HepG2 (cell line): ENCODE results near the gene RASGRP4. TPM values are rescaled to one million over a fixed set of nuclear protein-coding genes. Genes with fewer than 3 reads are reported as not detected.

Source experiments
- ATF4 ChIP-seq, 2 experiments: fragments of 450-650 bp in 1 of 2; sonication (generic) in 1 of 2; formaldehyde crosslinking; IDR thresholded peaks; 2 replicates each; pipeline versions ENCODE4 v1.5.0 to v1.8.0; 2020 to 2022; ENCODE audit warnings: mild to moderate bottlenecking in 1 of 2, missing genetic modification reagents in 1 of 2
- BCL3 ChIP-seq: sonication (generic); formaldehyde crosslinking; IDR thresholded peaks from 2 replicates; pipeline ENCODE4 v1.5.1; 2020; ENCODE audit warnings: mild to moderate bottlenecking, missing genetic modification reagents, moderate library complexity
- BCL6 ChIP-seq: IDR thresholded peaks from 2 replicates; pipeline ENCODE4 v1.6.1; 2016; ENCODE audit warnings: missing genetic modification reagents, missing compliant biosample characterization
- DNMT1 ChIP-seq: sonication (generic); formaldehyde crosslinking; IDR thresholded peaks from 2 replicates; pipeline ENCODE4 v1.5.1; 2020; ENCODE audit warnings: mild to moderate bottlenecking, missing genetic modification reagents
- DR1 ChIP-seq: sonication (generic); formaldehyde crosslinking; IDR thresholded peaks from 2 replicates; pipeline ENCODE4 v1.8.0; 2021; ENCODE audit warnings: mild to moderate bottlenecking, missing genetic modification reagents, inconsistent platforms
- HDAC1 ChIP-seq: sonication (generic); formaldehyde crosslinking; IDR thresholded peaks from 2 replicates; pipeline ENCODE4 v1.5.1; 2020; ENCODE audit warnings: mild to moderate bottlenecking, missing genetic modification reagents
- HES4 ChIP-seq: sonication (generic); formaldehyde crosslinking; IDR thresholded peaks from 2 replicates; pipeline ENCODE4 v1.9.0; 2021; ENCODE audit warnings: mild to moderate bottlenecking, missing genetic modification reagents, borderline replicate concordance
- POLR2AphosphoS2 ChIP-seq: IDR thresholded peaks from 2 replicates; pipeline ENCODE4 v1.6.1; 2011; ENCODE audit warnings: low read depth, low read length, improper control_type of control experiment
- POLR2G ChIP-seq: fragments of 200-400 bp; formaldehyde crosslinking; IDR thresholded peaks from 2 replicates; pipeline ENCODE4 v1.6.1; 2018; ENCODE audit warnings: mild to moderate bottlenecking, low read depth, low read length, moderate library complexity
- SATB2 ChIP-seq: sonication (generic); formaldehyde crosslinking; IDR thresholded peaks from 2 replicates; pipeline ENCODE4 v1.5.0; 2020; ENCODE audit warnings: missing genetic modification reagents
- SNAPC2 ChIP-seq: sonication (generic); formaldehyde crosslinking; IDR thresholded peaks from 2 replicates; pipeline ENCODE4 v1.8.1; 2022; ENCODE audit warnings: mild to moderate bottlenecking, missing genetic modification reagents
- SP2 ChIP-seq: sonication (generic); formaldehyde crosslinking; IDR thresholded peaks from 2 replicates; pipeline ENCODE4 v1.5.1; 2020; ENCODE audit warnings: mild to moderate bottlenecking, missing genetic modification reagents
- WIZ ChIP-seq: sonication (generic); formaldehyde crosslinking; IDR thresholded peaks from 2 replicates; pipeline ENCODE4 v1.5.1; 2020; ENCODE audit warnings: mild to moderate bottlenecking, missing genetic modification reagents
- ZBTB39 ChIP-seq: sonication (generic); formaldehyde crosslinking; IDR thresholded peaks from 2 replicates; pipeline ENCODE4 v1.5.0; 2020; ENCODE audit warnings: missing genetic modification reagents
- ZFP36 ChIP-seq: fragments of 150-350 bp; IDR thresholded peaks from 2 replicates; pipeline ENCODE4 v1.6.1; 2018; ENCODE audit warnings: borderline replicate concordance, low read length, low read depth; ENCODE audit not compliant: partially characterized antibody
- ZFP82 ChIP-seq: sonication (generic); formaldehyde crosslinking; IDR thresholded peaks from 2 replicates; pipeline ENCODE4 v1.5.1; 2020; ENCODE audit warnings: mild to moderate bottlenecking, missing genetic modification reagents, borderline replicate concordance
- ZNF33A ChIP-seq: sonication (generic); formaldehyde crosslinking; IDR thresholded peaks from 2 replicates; pipeline ENCODE4 v1.5.1; 2020; ENCODE audit warnings: missing genetic modification reagents, mild to moderate bottlenecking, moderate library complexity, borderline replicate concordance
- ZNF354B ChIP-seq: sonication (generic); formaldehyde crosslinking; IDR thresholded peaks from 2 replicates; pipeline ENCODE4 v1.8.0; 2022; ENCODE audit warnings: mild to moderate bottlenecking, missing genetic modification reagents
- ZNF570 ChIP-seq: sonication (generic); formaldehyde crosslinking; IDR thresholded peaks from 2 replicates; pipeline ENCODE4 v1.4.0; 2020; ENCODE audit warnings: mild to moderate bottlenecking, missing genetic modification reagents, borderline replicate concordance
- ZNF83 ChIP-seq: sonication (generic); formaldehyde crosslinking; IDR thresholded peaks from 2 replicates; pipeline ENCODE4 v1.4.0; 2020; ENCODE audit warnings: missing genetic modification reagents, mild to moderate bottlenecking, borderline replicate concordance
- polyA plus RNA-seq, 8 experiments: library from polyadenylated mRNA; depleted of rRNA in 3 of 8; stranded (reverse) in 7 of 8; unstranded in 1 of 8; fragments of >200 nt; fragmentation: Illumina TruSeq in 4 of 8; extraction: Trizol in 4 of 8; gene quantifications; 2 replicates each; pipeline versions ENCODE4 v1.2.1 to v1.2.3, GENCODE V29; 2011 to 2016; ENCODE audit warnings: low read depth in 4 of 8, missing spikeins in 1 of 8, mixed read lengths in 1 of 8; ENCODE audit not compliant: insufficient read depth in 1 of 8
- total RNA-seq, 5 experiments: library from RNA; depleted of rRNA; stranded (reverse); fragments of >200 nt; fragmentation: Illumina TruSeq; extraction: Trizol; gene quantifications; 2 replicates each; pipeline ENCODE4 v1.2.3, GENCODE V29; 2016; ENCODE audit warnings: low read depth in 1 of 5
- TF ChIP-seq, protein P1 (sequence below): sonication (generic); formaldehyde crosslinking; IDR thresholded peaks from 2 replicates; pipeline ENCODE4 v1.5.0; 2020; ENCODE audit warnings: mild to moderate bottlenecking, missing genetic modification reagents, borderline replicate concordance

Gene RASGRP4
- total and polyA plus RNA-seq, 2 of the 13 experiments (the other 11 are each of a cell fraction or from before 2014, with no cell fraction given): not detected

GRCh38 chr19:38374332-38375097, 51.5 kb downstream of the RASGRP4 start, which contains the start of gene PSMD8 (continued):
- TF ChIP-seq ZBTB39 (CRISPR knock-in tag) (no peak), ZFP36 (no peak), DR1 (CRISPR knock-in tag) (peak; percentile 64), SATB2 (CRISPR knock-in tag) (no peak), POLR2G (peak; percentile 99), HES4 (CRISPR knock-in tag) (peak; percentile 72; the same call in 1 of the 2 replicates), ZNF33A (CRISPR knock-in tag) (no peak), ZFP82 (peak; percentile 65; the same call in 1 of the 2 replicates), SP2 (peak; percentile 66; the same call in 1 of the 2 replicates), SNAPC2 (CRISPR knock-in tag) (no peak), POLR2AphosphoS2 (no peak), ZNF570 (CRISPR knock-in tag) (0 out of 2 replicates have a peak, but pooled peaks have one; percentile 57), ATF4 (CRISPR knock-in tag; IDR thresholded peaks at IDR 0.05) (no peak; a peak in 1 of 4 replicates), DNMT1 (peak; percentile 58; the same call in 1 of the 2 replicates), BCL3 (peak; percentile 59; the same call in 1 of the 2 replicates), WIZ (CRISPR knock-in tag) (peak; percentile 60; the same call in 1 of the 2 replicates), ZNF83 (CRISPR knock-in tag) (no peak), BCL6 (CRISPR knock-in tag) (peak; percentile 28), HDAC1 (peak; percentile 89), ZNF354B (CRISPR knock-in tag) (no peak)
- TF ChIP-seq, protein P1, sequence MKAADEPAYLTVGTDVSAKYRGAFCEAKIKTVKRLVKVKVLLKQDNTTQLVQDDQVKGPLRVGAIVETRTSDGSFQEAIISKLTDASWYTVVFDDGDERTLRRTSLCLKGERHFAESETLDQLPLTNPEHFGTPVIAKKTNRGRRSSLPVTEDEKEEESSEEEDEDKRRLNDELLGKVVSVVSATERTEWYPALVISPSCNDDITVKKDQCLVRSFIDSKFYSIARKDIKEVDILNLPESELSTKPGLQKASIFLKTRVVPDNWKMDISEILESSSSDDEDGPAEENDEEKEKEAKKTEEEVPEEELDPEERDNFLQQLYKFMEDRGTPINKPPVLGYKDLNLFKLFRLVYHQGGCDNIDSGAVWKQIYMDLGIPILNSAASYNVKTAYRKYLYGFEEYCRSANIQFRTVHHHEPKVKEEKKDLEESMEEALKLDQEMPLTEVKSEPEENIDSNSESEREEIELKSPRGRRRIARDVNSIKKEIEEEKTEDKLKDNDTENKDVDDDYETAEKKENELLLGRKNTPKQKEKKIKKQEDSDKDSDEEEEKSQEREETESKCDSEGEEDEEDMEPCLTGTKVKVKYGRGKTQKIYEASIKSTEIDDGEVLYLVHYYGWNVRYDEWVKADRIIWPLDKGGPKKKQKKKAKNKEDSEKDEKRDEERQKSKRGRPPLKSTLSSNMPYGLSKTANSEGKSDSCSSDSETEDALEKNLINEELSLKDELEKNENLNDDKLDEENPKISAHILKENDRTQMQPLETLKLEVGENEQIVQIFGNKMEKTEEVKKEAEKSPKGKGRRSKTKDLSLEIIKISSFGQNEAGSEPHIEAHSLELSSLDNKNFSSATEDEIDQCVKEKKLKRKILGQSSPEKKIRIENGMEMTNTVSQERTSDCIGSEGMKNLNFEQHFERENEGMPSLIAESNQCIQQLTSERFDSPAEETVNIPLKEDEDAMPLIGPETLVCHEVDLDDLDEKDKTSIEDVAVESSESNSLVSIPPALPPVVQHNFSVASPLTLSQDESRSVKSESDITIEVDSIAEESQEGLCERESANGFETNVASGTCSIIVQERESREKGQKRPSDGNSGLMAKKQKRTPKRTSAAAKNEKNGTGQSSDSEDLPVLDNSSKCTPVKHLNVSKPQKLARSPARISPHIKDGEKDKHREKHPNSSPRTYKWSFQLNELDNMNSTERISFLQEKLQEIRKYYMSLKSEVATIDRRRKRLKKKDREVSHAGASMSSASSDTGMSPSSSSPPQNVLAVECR (CRISPR knock-in tag): peak; percentile 93
